Adrenal gland (tissue), 12 donors: ENCODE results near the gene ASS1. TPM values are rescaled to one million over a fixed set of nuclear protein-coding genes. Genes with fewer than 3 reads are reported as not detected.

ENCODE experiments used
- DNase-seq, 7 donors: peaks; one replicate each; pipeline ENCODE4 v3.0.0-alpha.2; 2019 to 2020
- H3K27ac ChIP-seq, 5 donors: fragments of 200-600 bp; sonication (generic) in 4 of 5; 1 replicate in 3 of 5; 2 replicates in 2 of 5; pipeline versions ENCODE4 v1.5.1 to v1.8.0; 2016 to 2020; ENCODE audit warnings: mild to moderate bottlenecking in 1 of 5
- H3K27me3 ChIP-seq: fragments of 200-600 bp; 2 replicates; pipeline ENCODE4 v1.8.0; 2021
- H3K36me3 ChIP-seq, 2 donors: fragments of 200-600 bp; replicated peaks in 1 of 2; 1 replicate in 1 of 2; 2 replicates in 1 of 2; pipeline versions ENCODE4 v1.5.1 to v1.8.0; 2018 to 2022
- H3K4me1 ChIP-seq, 2 donors: fragments of 200-600 bp; replicated peaks in 1 of 2; 1 replicate in 1 of 2; 2 replicates in 1 of 2; pipeline versions ENCODE4 v1.5.1 to v1.8.0; 2018 to 2021
- H3K4me3 ChIP-seq, 4 donors: fragments of 200-600 bp; sonication (generic) in 3 of 4; one replicate each; pipeline ENCODE4 v1.5.1; 2016 to 2018
- H3K9me3 ChIP-seq, 3 donors: fragments of 200-600 bp; sonication (generic) in 1 of 3; replicated peaks in 1 of 3; 1 replicate in 2 of 3; 2 replicates in 1 of 3; pipeline versions ENCODE4 v1.5.1 to v1.8.0; 2016 to 2021
- CTCF ChIP-seq, 6 experiments: fragments of 450-650 bp in 4 of 6; fragments of 200-600 bp in 2 of 6; sonication (generic) in 1 of 6; IDR thresholded peaks; 1 replicate in 5 of 6; 2 replicates in 1 of 6; pipeline versions ENCODE4 v1.5.1 to v1.8.0; 2016 to 2021; ENCODE audit warnings: antibody characterized with exemption in 6 of 6, mild to moderate bottlenecking in 2 of 6, moderate library complexity in 1 of 6
- POLR2A ChIP-seq, 2 donors: fragments of 450-650 bp; IDR thresholded peaks; one replicate each; pipeline ENCODE4 v1.6.1; 2017; ENCODE audit warnings: antibody characterized with exemption in 2 of 2, mild to moderate bottlenecking in 2 of 2, moderate library complexity in 1 of 2
- WGBS, 4 donors: extraction: QIAGEN DNeasy Blood & Tissue Kit in 2 of 4; methylation state at CpG; one replicate each; pipeline versions ENCODE4 v1.1.5 to v1.1.7; 2013 to 2017; 5-methylcytosine and 5-hydroxymethylcytosine counted together
- intact Hi-C, 2 donors: fragments of 100-400 bp; cut with DNase I; formaldehyde crosslinking; loops; one replicate each; pipeline versions ENCODE4 v1.14.1 to v1.15.0; 2022 to 2023
- polyA plus RNA-seq, 3 donors: library from polyadenylated mRNA; stranded (reverse); fragments of 200-250 nt in 2 of 3; fragments of 350-450 nt in 1 of 3; fragmentation: Illumina TruSeq in 1 of 3; extraction: RNeasy Lipid Tissue Mini Kit (QIAGEN cat#74804) in 1 of 3; gene quantifications; one replicate each; pipeline ENCODE4 v1.2.3, GENCODE V29; 2013 to 2014
- total RNA-seq, 9 donors: library from RNA; depleted of rRNA in 4 of 9; stranded (reverse); fragments of >200 nt in 4 of 9; fragments of 120-200 nt in 1 of 9; fragmentation: NEBNext Ultra II Directional in 1 of 9; extraction: Animal tissue kit (Norgen Biotek cat#: 25700) in 1 of 9; gene quantifications; one replicate each; pipeline versions ENCODE4 v1.1.0 to v1.2.4, GENCODE V29; 2013 to 2023
- donor health status: healthy with polysubstance abuse.
- donor health status: Bipolar disorder and iron deficiency.
- donor health status: DM: yes; HTN: yes; CAD: no.
- donor health status: DM: no; HTN: no; CAD: no.
- donor health status: DM: no; HTN: no; CAD: no.
- donor health status: DM: yes; HTN: yes; CAD: no.

The ASS1 gene
- total and polyA plus RNA-seq, 12 donors, result 11.3 to 438 (median 232) TPM

DNA sequence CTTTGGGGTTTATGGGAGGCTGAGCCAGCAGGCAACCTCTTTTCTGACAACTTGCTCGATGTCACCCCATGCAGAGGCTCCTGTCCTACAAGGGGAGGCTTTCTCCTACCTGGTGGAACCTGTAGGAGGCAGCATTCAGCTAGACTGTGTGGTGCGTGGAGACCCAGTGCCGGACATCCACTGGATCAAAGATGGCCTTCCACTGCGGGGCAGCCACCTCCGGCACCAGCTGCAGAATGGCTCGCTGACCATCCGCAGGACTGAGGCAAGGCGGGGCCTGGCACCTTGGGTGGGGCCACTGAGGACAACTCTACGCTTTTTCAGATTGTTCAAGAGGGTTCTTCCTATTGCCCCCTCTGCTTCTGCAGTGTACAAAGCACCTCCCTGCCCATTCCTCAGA lies 36.1 kb upstream of the ASS1 start:
- Histone ChIP-seq H3K4me1 (no peaks in the 10 kb centered on the region), H3K27me3 (no peaks in the 10 kb centered on the region), H3K27ac (no peak overlapping the region), H3K4me3 (no peak overlapping the region), H3K36me3 (no peaks in the 10 kb centered on the region), H3K9me3 (no peaks in the 10 kb centered on the region)
- no peak for TF ChIP-seq CTCF (IDR thresholded peaks at IDR 0.05)
- TF ChIP-seq POLR2A (IDR thresholded peaks at IDR 0.05), result no peak
- WGBS, 4 donors, result 83 to 93% (median 86%) methylated on average over 6 to 9 of the region's 9 CpGs
- intact Hi-C loops, result no loop called here
- no peak for DNase-seq

DNA sequence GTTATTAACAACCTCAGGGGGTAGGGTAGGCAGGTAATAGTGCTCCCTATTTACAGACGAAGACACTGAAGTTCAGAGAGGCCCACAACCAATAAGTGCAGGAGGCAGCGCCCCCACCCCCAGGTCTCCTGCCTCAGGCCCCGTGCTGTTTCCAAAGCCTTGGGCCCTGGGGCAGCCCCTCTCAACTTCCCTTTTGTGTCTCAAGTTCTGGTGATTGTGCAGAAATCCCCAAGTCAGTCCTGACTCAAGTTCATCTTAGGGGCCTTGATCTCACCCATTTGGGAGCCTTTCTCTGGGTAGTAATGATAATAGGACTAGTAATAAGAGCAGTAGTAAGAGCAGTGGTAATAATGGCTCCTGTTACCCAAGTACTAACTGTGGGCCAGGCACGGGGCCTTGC lies 35.5 kb upstream of the ASS1 start:
- Histone ChIP-seq H3K36me3 (no peaks in the 10 kb centered on the region), H3K4me3 (no peak overlapping the region), H3K27me3 (no peaks in the 10 kb centered on the region), H3K9me3 (no peaks in the 10 kb centered on the region), H3K27ac (no peak overlapping the region), H3K4me1 (no peaks in the 10 kb centered on the region)
- TF ChIP-seq POLR2A (IDR thresholded peaks at IDR 0.05) (no peak), CTCF (IDR thresholded peaks at IDR 0.05) (no peak)
- 54 to 80% (median 66%) methylated on average over 1 to 4 of the region's 4 CpGs for WGBS, 4 donors
- DNase-seq, result no peak
- intact Hi-C loops, result no loop called here

GRCh38 chr9:130410443-130410842 lies 34.3 kb upstream of the ASS1 start:
- Histone ChIP-seq H3K27me3 (no peaks in the 10 kb centered on the region), H3K4me3 (no peak overlapping the region), H3K36me3 (no peaks in the 10 kb centered on the region), H3K4me1 (no peaks in the 10 kb centered on the region), H3K9me3 (no peaks in the 10 kb centered on the region), H3K27ac (no peak overlapping the region)
- DNase-seq, result no peak
- intact Hi-C loops, result no loop called here
- TF ChIP-seq CTCF (IDR thresholded peaks at IDR 0.05), result no peak
- no peak for TF ChIP-seq POLR2A (IDR thresholded peaks at IDR 0.05)
- 74 to 88% (median 84%) methylated on average over 12 of the region's 12 CpGs for WGBS, 4 donors

GRCh38 chr9:130411566-130411915 lies 33.2 kb upstream of the ASS1 start:
- TF ChIP-seq POLR2A (IDR thresholded peaks at IDR 0.05) (no peak), CTCF (IDR thresholded peaks at IDR 0.05) (no peak)
- H3K9me3 ChIP-seq, result no peaks in the 10 kb centered on the region
- no peaks in the 10 kb centered on the region for H3K4me1 ChIP-seq
- H3K27ac ChIP-seq, result no peak overlapping the region
- H3K4me3 ChIP-seq, result no peak overlapping the region
- WGBS, 4 donors, result 88 to 93% (median 90%) methylated on average over 3 of the region's 3 CpGs
- H3K27me3 ChIP-seq, result no peaks in the 10 kb centered on the region
- intact Hi-C loops, result no loop called here
- no peak for DNase-seq
- no peaks in the 10 kb centered on the region for H3K36me3 ChIP-seq
